GM19351 (cell line): ENCODE data around the gene DSCAML1.
A peak's percentile ranks its signal among the peaks of the same experiment; 100 is the strongest.
"Not testable (repeated sequence)": the region's sequence is repeated elsewhere in the genome, so short reads cannot be mapped to it uniquely, and the experiment has no call there.

Source experiments
- ATAC-seq: cut with Tn5 transposase; IDR thresholded peaks from one replicate; pipeline ENCODE4 v1.9.1; 2021; ENCODE audit warnings: mild to moderate bottlenecking, moderate library complexity; ENCODE audit not compliant: unreplicated experiment

The DSCAML1 gene

GRCh38 chr11:117461396-117462182 is 335.4 kb downstream of the DSCAML1 start:
- ATAC-seq, result no peak

- no peak for ATAC-seq
Observed at GRCh38 chr11:117459979-117460300, 337.1 kb downstream of the DSCAML1 start.

GRCh38 chr11:117459123-117459978 is 337.7 kb downstream of the DSCAML1 start:
- ATAC-seq, result no peak

- no peak for ATAC-seq
Observed at GRCh38 chr11:117458275-117459122, 338.5 kb downstream of the DSCAML1 start.

- no peak for ATAC-seq
Observed at GRCh38 chr11:117457835-117458234, 339.2 kb downstream of the DSCAML1 start.

GRCh38 chr11:117457031-117457785 is 339.8 kb downstream of the DSCAML1 start:
- no peak for ATAC-seq

GRCh38 chr11:117456721-117457029 is 340.3 kb downstream of the DSCAML1 start:
- not testable (repeated sequence) for ATAC-seq

GRCh38 chr11:117456027-117456720 is 340.8 kb downstream of the DSCAML1 start:
- ATAC-seq, result peak; percentile 81

- no peak for ATAC-seq
Observed at GRCh38 chr11:117454564-117454917, 342.5 kb downstream of the DSCAML1 start.

- no peak for ATAC-seq
Observed at GRCh38 chr11:117453886-117454563, 343.0 kb downstream of the DSCAML1 start.

- ATAC-seq, result no peak
Observed at GRCh38 chr11:117449111-117449693, 347.8 kb downstream of the DSCAML1 start.

GRCh38 chr11:117444711-117445658 is 352.0 kb downstream of the DSCAML1 start:
- no peak for ATAC-seq

GRCh38 chr11:117444256-117444655 is 352.8 kb downstream of the DSCAML1 start:
- ATAC-seq, result no peak

- ATAC-seq, result no peak
Observed at GRCh38 chr11:117443266-117444186, 353.5 kb downstream of the DSCAML1 start.

- ATAC-seq, result no peak
Observed at GRCh38 chr11:117442869-117443239, 354.2 kb downstream of the DSCAML1 start.

GRCh38 chr11:117442049-117442868 is 354.8 kb downstream of the DSCAML1 start:
- ATAC-seq, result no peak
